HuH-7.5 (cell line): Measurements from ENCODE around the gene MGMT.

Experiments
- DNase-seq: peaks from one replicate; pipeline ENCODE4 v3.0.0; 2011; ENCODE audit warnings: low spot score

Gene MGMT

GRCh38 chr10:129521161-129522025 is 54.4 kb downstream of the MGMT start:
- DNase-seq, result no peak

- no peak for DNase-seq
Measured at GRCh38 chr10:129522041-129522585, 55.1 kb downstream of the MGMT start.

- no peak for DNase-seq
Measured at GRCh38 chr10:129523031-129523722, 56.1 kb downstream of the MGMT start.

- no peak for DNase-seq
Measured at GRCh38 chr10:129523723-129524316, 56.8 kb downstream of the MGMT start.

GRCh38 chr10:129524936-129525335 is 57.9 kb downstream of the MGMT start:
- DNase-seq, result no peak

- no peak for DNase-seq
Measured at GRCh38 chr10:129525401-129525801, 58.4 kb downstream of the MGMT start.

- no peak for DNase-seq
Measured at GRCh38 chr10:129526943-129527342, 59.9 kb downstream of the MGMT start.

- no peak for DNase-seq
Measured at GRCh38 chr10:129528376-129528978, 61.4 kb downstream of the MGMT start.

- DNase-seq, result no peak
Measured at GRCh38 chr10:129530581-129530980, 63.5 kb downstream of the MGMT start.

- DNase-seq, result no peak
Measured at GRCh38 chr10:129531195-129531968, 64.3 kb downstream of the MGMT start.

GRCh38 chr10:129531969-129532660 is 65.1 kb downstream of the MGMT start:
- DNase-seq, result no peak

GRCh38 chr10:129532838-129533237 is 65.8 kb downstream of the MGMT start:
- no peak for DNase-seq

- no peak for DNase-seq
Measured at GRCh38 chr10:129533281-129533680, 66.2 kb downstream of the MGMT start.

GRCh38 chr10:129534826-129535225 is 67.8 kb downstream of the MGMT start:
- DNase-seq, result no peak

- DNase-seq, result no peak
Measured at GRCh38 chr10:129536336-129536735, 69.3 kb downstream of the MGMT start.

GRCh38 chr10:129537151-129537550 is 70.1 kb downstream of the MGMT start:
- DNase-seq, result no peak

GRCh38 chr10:129538236-129538635 is 71.2 kb downstream of the MGMT start:
- DNase-seq, result no peak

GRCh38 chr10:129541200-129541599 is 74.2 kb downstream of the MGMT start:
- no peak for DNase-seq

GRCh38 chr10:129541748-129542487 is 74.9 kb downstream of the MGMT start:
- DNase-seq, result no peak

GRCh38 chr10:129542589-129542988 is 75.5 kb downstream of the MGMT start:
- no peak for DNase-seq
